NCI-H2107 treated with DMSO at 0.1 percent for 48 hours (cell line): ENCODE results near the gene ZSCAN10.
"Not testable (repeated sequence)": the region's sequence is repeated elsewhere in the genome, so short reads cannot be mapped to it uniquely, and the experiment has no call there.

Experiments
- DNase-seq: peaks from one replicate; lab custom pipeline; 2025; ENCODE audit not compliant: unreplicated experiment; lab: John Stamatoyannopoulos, UW

ZSCAN10 gene

DNA sequence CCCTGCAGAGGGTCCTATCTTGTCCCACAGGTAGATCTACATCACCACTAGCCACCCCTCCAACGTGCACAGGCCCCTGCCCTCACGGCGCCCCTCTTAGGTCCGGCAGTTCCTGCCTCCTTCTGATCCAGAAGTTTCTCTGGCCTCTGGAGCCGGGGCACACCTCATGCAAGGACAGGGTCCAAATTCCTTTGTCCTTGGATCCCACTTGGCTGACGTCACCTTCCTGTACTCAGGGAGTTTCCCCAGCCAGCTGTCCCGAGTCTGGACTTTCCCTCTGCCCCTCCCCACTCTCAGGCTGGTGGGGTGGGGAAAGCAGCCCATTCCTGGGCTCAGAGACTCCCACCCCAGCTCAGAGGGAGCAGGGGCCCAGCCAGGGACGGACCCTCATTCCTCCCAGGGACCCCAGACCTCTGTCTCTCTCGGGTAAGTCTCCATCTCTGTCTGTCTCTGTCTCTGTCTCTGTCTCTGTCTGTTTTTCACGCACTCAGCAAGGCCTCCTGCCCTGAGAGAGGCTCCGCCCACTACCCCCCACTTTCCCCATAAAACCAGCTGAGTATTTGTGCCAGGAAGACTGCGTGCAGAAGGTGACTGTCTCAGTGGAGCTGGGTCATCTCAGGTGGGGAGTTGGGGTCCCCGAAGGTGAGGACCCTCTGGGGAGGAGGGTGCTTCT is 33.9 kb downstream of the ZSCAN10 start, which contains the start of gene IL32:
Gene IL32, plus strand, starts transcription at position 572 of the 673 bp plus-strand sequence. CDS start 172 bp downstream, outside the sequence.
- DNase-seq, result no peak

DNA sequence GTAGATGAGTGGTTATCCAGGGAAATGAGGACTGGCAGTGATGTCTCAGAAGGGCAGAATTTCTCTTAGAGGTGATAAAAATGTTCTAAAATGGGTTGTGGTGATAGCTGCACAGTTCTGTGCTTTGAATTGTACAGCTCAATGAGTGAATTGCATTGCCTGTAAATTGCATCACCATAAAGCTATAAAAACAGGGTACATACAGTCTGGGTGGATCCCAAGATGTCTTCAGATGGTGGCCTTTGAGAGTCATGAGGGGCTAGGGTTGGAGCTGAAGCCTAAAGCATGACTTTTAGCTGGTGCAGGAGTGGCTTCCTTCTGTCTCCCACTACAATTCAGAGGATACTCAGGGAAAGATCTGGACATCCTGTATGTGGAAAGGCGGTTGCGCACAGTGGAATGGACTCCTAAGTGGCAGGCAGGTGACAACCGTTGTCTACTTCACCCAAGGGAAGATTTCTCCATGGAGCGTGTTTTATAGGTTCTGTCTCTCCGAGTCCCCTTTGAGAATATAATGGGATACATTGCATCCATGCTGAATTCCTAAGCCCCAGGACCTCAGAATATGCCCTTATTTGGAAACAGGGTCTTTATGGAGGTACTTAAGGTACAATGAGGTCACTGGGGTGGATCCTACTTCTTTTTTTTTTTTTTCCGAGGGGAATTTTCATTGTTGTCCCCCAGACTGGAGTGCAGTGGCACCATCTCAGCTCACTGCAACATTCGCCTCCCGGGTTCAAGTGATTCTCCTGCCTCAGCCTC is 35.3 kb downstream of the ZSCAN10 start:
- no peak for DNase-seq

DNA sequence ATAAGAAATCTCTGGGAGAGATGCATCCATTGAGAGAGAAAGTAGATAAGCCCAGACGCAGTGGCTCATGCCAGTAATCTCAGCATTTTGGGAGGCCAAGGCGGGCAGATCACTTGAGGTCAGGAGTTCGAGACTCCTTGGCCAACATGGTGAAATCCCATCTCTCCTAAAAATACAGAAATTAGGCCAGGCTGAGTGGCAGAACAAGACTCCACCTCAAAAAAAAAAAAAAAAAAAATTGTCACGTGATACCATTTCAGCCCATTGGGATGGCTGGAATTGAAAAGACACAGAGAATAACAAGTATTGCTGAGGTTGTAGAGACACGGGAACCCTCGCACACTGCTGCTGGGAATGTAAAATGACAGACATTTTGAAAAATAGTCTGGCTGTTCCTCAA is 36.5 kb downstream of the ZSCAN10 start:
- no peak for DNase-seq

DNA sequence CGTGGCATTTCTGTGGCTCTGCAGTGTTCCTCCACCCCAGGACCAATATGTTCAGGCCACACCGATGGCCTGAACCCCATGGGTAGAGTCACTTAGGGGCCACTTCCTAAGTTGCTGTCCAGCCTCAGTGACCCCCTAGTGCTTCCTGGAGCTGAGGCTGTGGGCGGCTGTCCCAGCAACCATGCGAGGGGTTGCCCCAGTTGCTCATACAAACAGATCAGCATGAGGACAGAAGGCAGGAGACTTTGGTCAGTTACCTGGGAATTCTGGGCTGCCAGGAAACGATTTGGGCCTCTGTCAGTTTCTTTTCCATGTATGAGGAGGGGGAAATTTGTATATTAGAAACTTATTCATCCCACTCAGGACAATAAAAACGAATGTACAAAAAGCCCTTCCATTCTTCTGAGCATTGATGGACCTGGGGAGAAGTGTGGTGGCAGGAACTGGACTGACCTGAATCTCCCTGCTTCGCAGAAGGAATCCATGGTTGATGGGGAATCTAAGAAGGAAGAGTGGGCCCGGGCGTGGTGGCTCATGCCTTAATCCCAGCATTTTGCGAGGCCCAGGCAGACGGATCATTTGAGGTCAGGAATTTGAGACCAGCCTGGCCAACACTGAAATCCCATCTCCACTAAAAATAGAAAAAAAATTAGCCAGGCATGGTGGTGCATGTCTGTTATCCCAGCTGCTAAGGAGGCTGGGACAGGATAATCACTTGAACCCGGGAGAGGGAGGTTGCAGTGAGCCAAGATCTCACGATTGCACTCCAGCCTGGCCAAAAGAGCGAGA is 38.6 kb downstream of the ZSCAN10 start:
- DNase-seq, result no peak

DNA sequence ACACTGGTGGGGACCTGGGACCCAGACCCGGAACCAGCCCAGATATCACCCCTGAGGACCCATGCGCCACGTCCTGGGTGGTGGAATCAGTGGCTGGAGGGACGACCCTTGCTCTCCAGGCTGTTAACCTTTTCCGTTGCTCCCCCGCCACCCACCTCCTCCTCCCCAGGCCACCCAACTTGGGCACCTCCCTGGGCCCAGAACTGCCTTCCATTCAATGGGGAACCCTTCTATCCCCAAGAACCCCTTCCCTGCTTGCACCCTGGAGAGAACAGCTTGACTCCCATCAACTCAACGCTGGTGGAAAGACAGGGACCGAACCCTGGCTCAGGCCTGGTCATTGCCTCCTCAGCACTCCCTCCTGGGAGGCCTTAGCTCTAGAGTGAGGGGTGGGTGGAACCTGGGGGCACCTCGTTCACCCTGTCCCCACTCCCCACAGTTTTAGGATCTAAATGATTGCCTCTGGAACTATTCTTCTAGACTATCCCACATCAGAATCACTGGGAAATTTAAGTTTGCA is 39.3 kb downstream of the ZSCAN10 start:
- no peak for DNase-seq

DNA sequence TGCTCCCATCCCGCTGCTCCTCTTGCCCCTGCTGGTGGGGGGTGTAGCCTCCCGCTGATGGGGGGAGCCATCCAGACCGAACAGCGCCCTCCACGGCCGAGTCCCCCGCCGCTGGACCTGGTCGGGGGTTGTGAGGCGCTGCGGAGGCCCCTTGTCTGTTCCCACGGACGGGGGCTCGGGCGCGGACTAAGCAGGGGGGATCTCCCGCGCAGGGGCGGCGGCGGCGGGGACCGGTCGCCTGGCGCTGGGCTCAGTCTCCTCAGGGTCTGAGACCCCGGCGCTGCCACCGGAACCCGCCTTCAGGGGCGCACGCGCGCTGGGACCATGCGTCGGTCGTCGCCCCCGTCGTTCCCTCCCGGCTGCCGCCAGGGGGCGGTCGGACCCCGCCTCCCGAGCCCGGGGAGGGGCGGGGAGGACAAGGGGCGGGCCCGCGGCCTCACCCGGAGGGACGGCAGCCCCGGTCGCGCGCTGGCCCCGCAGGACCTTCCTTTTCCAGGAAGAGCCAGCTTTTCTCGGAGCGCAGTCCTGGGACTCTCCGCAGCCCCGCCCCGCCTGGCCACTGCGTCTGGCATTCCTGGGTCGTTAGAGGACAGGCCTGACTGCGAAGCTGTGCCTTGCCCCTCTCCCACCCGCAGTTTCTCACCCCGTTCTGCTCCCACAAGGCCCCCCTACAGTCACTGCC is 39.9 kb downstream of the ZSCAN10 start:
- no peak for DNase-seq

DNA sequence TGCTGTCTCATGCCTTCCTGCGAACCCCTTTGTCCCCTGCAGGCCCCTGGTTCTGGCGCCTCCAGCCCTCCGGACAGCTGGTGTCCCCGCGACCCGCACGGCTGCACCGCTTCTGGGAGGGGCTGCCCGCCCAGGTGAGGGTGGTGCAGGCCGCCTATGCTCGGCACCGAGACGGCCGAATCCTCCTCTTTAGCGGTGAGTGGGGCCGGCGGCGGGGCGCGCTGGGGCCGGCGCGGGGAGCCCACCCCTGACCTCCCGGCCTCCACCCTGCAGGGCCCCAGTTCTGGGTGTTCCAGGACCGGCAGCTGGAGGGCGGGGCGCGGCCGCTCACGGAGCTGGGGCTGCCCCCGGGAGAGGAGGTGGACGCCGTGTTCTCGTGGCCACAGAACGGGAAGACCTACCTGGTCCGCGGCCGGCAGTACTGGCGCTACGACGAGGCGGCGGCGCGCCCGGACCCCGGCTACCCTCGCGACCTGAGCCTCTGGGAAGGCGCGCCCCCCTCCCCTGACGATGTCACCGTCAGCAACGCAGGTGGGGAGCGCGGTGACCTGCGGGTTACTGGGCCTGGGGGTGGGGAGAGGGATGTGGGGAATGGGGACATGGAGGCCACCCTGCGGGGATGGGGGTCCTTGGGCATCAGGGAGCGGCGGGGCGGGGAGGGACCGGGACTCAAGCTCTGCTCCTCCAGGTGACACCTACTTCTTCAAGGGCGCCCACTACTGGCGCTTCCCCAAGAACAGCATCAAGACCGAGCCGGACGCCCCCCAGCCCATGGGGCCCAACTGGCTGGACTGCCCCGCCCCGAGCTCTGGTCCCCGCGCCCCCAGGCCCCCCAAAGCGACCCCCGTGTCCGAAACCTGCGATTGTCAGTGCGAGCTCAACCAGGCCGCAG is 40.7 kb downstream of the ZSCAN10 start:
- no peak for DNase-seq

DNA sequence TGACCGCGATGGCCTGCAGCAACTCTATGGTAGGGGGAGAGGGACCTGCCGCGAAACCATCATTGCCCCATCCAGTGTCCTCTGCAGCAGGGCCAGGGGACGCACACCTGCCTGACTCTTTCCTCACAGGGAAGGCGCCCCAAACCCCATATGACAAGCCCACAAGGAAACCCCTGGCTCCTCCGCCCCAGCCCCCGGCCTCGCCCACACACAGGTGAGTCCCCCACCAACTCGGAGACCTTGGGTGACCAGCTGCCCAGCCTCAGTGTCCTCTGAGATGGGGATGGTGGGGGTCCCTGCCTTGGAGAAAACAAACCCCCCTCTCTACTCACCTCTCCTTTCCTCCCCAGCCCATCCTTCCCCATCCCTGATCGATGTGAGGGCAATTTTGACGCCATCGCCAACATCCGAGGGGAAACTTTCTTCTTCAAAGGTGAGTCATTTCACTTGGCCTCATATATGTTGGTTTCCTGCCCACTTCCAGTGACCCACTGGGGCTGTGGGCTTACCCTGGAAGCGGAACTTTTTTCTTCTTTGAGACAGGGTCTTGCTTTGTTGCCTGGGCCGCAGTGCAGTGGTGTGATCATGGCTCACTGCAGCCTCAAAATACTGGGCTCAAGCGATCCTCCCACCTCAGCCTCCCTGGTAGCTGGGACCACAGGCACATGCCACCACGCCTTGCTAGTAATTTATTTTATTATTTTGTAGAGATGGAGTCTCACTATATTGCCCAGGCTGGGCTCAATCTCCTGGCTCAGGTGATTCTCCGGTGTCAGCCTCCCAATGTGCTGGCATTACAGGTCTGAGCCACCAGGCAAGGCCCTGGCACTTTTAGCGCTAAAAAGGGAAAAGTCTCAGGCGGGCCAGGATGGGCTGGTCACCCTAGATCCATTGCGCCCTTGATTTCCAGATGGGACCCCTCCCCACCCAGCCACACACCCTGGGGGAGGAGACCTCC is 41.6 kb downstream of the ZSCAN10 start:
- no peak for DNase-seq

DNA sequence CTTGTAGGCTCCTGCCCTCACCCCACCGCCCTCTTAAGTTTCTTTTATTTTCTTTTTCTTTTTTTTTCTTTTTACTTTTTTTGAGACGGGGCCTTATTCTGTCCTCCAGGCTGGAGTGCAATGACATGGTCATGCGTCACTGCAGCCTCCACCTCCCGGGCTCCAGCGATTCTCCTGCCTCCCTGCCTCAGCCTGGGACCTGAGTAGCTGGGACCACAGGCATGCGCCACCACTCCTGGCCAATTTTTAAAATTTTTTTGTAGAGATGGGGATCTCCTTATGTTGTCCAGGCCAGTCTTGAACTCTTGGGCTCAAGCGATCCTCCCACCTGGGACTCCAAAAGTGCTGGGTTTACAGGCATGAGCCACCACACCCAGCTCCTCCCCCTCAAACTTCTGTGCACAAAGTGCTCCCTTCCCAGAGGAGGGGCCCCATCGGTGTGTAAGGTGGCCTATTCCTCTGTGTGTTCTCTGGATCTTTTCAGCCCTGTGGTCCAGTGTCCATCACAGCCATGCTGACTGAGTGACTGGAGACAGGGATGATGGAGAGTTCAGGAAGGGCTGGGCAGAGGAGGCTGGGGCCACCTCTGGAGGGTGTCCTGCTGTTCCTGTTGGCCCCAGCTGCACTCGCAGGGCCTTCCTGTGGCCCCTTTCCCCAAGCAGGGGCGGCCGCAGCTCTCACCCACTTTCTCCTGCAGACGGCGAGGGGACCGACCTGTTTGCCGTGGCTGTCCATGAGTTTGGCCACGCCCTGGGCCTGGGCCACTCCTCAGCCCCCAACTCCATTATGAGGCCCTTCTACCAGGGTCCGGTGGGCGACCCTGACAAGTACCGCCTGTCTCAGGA is 42.5 kb downstream of the ZSCAN10 start:
- DNase-seq, result no peak

DNA sequence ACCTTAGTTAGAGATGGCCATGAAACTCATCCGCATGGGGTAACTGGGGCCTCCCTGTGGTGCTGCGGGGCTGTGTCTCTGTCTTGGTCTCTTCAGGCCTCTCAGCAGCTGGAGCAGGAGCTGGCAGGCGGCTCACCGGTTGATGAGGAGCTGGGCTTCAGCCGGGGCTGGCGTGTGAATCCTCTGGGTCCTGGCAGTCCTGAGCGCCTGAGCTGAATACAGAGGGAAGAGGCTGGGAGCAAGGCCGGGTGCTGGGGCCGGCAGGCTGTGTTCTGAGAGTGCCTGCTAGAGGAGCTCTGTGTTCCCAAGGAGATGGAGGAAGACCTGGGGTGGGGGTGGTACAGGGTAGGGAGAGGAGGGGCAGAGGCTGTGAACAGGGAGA is 43.4 kb downstream of the ZSCAN10 start:
- DNase-seq, result not testable (repeated sequence)

DNA sequence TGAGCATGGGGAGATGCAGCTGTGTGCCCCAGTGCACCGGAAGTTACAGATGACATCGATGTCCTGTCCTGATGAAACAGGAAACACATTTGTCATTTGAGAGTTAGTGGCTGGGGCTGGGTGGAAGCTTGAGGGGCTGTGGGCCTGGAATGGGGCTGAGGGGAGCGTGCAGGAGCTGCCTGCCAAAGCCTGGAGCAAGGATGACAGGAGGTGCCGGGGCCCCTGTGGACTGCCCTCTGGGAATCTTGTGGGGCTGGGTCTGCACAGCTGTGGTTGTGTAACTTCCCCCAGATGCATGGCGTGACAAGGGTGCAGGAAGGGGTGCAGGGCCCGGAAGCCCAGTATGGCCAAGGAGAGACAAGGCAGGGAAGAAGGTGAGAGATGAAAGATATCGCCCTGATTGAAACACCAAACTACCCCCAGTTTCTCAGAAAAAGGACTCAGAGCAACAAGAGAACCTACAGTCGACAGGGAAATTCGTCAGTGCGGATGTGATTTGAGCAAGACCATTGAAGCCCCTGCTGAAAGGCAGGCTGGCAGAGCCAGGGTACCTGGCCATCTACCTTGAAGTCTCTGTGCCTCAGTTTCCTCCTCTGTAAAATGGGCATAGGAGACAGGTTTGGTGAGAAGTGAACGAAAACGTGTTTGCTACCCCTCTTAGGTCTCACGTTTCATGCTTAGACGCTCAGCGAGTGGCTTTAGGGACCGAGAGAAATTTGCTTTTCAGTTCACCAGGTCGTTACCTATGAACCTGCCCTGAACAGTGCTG is 43.9 kb downstream of the ZSCAN10 start:
- no peak for DNase-seq

DNA sequence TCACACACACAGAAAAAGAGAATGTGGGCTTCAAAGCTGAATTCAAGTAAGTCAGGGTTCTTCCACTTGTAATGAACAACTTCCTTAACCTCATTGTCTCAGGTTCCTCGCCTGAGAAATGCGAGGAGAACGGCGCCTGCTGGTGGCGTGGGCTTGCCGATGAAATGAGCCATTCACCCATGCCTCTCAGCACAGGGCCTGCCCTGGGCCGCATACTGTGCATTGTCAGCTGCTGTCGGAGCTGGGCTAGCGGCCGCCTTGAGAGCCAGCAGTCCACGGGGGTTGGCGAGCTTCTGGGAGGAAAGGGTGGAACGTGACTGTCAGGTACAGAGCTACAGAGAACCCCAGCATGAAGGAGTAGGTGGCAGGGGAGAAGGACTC is 45.8 kb downstream of the ZSCAN10 start:
- DNase-seq, result not testable (repeated sequence)

DNA sequence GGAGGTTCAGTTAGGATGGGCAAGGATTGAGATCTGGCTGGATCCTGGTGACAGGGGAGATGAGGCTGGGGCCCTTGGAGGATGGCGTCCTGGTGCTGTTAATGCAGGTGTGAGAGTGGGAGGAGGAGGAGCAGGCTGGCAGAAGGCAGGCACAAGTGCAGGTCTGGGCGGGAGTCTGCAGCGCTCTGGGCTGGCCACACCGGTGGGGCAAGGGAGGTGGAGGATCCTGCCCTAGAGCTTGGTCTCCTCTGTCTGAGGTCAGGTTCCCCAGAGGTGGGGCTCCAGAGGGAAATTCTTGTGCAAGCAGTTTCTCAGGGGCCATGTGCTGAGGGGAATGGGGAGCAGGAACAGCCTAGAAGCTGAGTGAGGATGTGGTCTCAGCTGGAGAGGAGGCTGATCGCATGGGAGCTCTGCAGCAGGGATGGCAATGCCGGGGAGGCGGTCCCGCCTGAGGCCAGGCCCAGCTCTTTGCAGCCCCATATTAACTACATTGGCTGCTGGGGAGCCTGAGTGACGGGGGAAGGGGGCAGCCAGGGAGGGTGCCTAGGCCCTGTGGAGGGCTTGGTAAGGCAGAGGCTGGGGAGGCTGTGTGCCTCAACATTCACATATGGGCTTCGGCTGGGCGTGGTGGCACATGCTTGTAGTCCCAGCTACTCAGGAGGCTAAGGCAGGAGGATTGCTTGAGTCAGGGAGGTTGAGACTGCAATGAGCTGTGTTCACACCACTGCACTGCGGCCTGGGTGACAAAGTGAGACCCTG is 46.3 kb downstream of the ZSCAN10 start:
- DNase-seq, result not testable (repeated sequence)

DNA sequence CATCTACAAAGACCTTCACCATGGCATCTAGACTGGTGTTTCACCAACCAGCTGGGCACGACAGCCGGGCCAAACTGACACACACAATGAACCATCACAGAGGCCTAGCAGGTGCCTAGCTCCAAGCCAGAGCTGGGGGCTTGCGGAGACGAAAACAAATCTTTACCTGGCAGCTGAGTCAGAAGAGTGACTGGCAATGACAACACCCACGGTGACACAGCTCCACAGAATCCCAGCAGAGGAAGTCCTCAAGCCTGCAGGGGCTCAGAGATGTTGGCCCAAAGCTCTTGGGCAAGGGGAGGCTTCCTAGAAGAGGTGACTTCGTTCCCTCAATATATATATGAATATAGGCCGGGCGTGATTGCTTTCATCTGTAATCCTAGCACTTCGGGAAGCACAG is 47.6 kb downstream of the ZSCAN10 start:
- no peak for DNase-seq

DNA sequence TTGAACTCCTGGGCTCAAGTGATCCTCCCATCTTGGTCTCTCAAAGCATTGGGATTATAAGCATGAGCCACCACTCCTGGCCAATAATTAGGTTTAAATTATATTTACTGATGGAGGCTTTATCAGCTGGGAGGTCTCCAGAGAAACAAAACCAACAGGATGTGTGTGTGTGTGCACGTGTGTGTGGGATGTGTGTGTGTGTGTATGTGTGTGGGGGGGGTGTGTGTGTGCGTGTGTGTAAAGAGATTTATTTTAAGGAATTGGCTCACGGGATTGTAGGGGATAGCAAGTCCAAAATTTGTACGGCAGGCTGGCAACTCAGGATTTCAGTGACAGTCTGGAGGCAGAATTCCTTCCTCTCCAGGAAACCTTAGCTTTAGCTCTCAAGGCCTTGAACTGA is 48.1 kb downstream of the ZSCAN10 start:
- no peak for DNase-seq

DNA sequence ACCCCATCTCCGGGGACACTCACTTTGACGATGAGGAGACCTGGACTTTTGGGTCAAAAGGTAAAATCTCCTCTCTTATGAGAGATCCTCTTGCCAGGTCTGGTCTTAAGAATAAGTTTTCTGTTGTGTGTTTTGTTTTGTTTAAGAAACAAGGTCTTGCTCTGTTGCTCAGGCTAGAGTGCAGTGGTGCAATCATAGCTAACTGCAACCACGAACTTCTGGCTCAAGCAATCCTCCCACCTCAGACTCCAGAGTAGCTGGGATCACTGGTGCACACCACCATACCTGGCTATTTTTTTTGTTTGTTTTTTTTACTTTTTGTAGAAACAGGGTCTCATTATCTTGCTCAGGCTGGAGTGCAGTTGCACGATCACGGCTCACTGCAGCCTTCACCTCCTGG is 48.6 kb downstream of the ZSCAN10 start:
- DNase-seq, result no peak
